ENCODE results near the gene TYW1B. TPM values are rescaled to one million over a fixed set of nuclear protein-coding genes. Genes with fewer than 3 reads are reported as not detected.
"Not testable (repeated sequence)": the region's sequence is repeated elsewhere in the genome, so short reads cannot be mapped to it uniquely, and the experiment has no call there.

Gene TYW1B
- polyA plus RNA-seq, 3 donors = 0.17 to 2.9 (median 0.31) TPM

DNA sequence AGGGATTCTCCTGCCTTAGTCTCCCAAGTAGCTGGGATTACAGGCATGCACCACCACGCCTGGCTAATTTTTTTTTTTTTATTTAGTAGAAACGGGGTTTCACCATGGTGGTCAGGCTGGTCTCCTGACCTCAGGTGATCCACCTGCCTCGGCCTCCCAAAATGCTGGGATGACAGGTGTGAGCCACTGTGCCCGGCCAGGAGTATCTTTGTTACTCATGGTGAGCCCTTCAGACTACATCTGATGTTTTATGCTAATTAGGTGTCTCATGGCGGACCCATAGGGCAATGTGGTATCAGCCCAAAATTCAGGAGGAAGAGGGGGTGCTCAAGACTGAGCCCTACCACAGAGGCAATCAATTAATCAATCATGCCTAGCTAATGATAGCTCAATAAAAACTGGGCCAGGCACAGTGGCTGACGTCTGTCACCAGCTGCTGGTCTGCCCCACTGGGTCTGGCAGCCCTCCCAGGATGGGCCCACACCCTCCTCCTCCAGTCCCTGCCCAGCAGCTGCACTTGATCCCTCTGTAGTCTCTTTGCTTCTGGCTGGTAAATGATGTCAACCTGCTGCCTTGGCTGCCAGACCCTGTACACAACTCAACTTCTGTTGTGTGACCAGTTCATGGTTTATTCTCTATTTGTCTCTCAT, 37.8 kb downstream of the TYW1B start:
- H3K4me3 Mint-ChIP-seq; H3K9me3 Mint-ChIP-seq; H2AFZ ChIP-seq (ENCODE audit: insufficient read depth, low read depth, low read length, poor library complexity, severe bottlenecking); H3K27ac ChIP-seq (ENCODE audit: low read depth in 1 of 2, low read length in 2 of 2); DNase-seq; intact Hi-C loops (cut with micrococcal nuclease); H3K27me3 Mint-ChIP-seq (ENCODE audit: low read depth in 3 of 3); H3K9ac ChIP-seq (ENCODE audit: insufficient read depth, low read length, poor library complexity, severe bottlenecking); H3K4me1 Mint-ChIP-seq; H3K4me3 ChIP-seq (replicated peaks in 1 of 3; ENCODE audit: low read depth in 2 of 3, low read length in 3 of 3); H3K9me3 ChIP-seq (replicated peaks in 1 of 2; ENCODE audit: control insufficient read depth in 1 of 2, insufficient read depth in 1 of 2, low read length in 2 of 2); H3K27ac Mint-ChIP-seq; H3K4me2 ChIP-seq (replicated peaks; ENCODE audit: extremely low read depth, low read length, poor library complexity, severe bottlenecking); H4K20me1 ChIP-seq (ENCODE audit: insufficient read depth, low read length); H3K4me1 ChIP-seq (ENCODE audit: control insufficient read depth in 1 of 2, insufficient read depth in 2 of 2, low read length in 2 of 2); H3K27me3 ChIP-seq (ENCODE audit: control insufficient read depth in 2 of 2, insufficient read depth in 2 of 2, low read length in 2 of 2); H3K36me3 ChIP-seq (replicated peaks in 1 of 2; ENCODE audit: control insufficient read depth in 1 of 2, insufficient read depth in 2 of 2, low read length in 2 of 2); H3K79me2 ChIP-seq (ENCODE audit: insufficient read depth, low read length): not testable (repeated sequence)
- H3K36me3 Mint-ChIP-seq = peaks cover 19 to 34% of the 10 kb centered on the region in 2 donors
- 89% methylated on average over 1 of the region's 6 CpGs for WGBS (ENCODE audit: insufficient coverage)

DNA sequence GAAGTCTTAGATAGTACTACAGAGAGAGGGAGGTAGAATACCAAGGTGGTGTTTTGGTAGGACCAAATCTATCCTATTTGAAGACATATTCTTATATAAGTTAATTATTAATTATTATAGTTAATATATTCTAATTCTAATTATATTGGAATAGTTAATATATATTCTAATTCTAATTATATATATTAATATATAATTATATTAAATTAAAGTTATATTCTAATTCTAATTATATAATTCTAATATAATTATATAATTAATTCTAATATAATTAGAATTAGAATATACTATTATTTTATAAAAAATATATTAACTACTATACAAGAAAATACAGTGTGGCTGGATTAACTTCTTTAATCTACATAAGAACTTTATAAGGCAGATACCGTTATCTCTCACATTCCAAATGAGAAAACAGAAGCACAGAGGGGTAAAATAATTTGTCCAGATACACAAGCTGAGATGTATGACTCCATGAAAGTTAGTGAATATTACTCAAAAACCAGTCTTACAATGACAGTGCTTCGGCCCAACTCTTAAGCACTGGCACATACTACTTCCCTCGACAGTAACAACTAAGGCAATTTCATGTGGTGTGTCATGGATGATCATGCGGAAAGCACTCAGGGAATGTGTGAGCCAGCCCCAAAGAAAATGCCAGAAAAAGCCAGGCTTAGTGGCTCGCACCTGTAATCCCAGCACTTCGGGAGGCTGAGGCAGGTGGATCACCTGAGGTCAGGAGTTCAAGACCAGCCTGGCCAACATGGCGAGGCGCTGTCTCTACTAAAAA, 42.6 kb downstream of the TYW1B start:
- H3K4me1 Mint-ChIP-seq = no peaks in the 10 kb centered on the region
- 93% methylated on average over 5 of the region's 8 CpGs for WGBS (ENCODE audit: insufficient coverage)
- Histone ChIP-seq H3K27me3 (ENCODE audit: control insufficient read depth in 2 of 2, insufficient read depth in 2 of 2, low read length in 2 of 2) (no peaks in the 10 kb centered on the region), H3K4me3 (replicated peaks in 1 of 3; ENCODE audit: low read depth in 2 of 3, low read length in 3 of 3) (no peak overlapping the region), H3K79me2 (ENCODE audit: insufficient read depth, low read length) (no peaks in the 10 kb centered on the region), H3K4me2 (replicated peaks; ENCODE audit: extremely low read depth, low read length, poor library complexity, severe bottlenecking) (no peak overlapping the region), H3K36me3 (replicated peaks in 1 of 2; ENCODE audit: control insufficient read depth in 1 of 2, insufficient read depth in 2 of 2, low read length in 2 of 2) (no peaks in the 10 kb centered on the region), H2AFZ (ENCODE audit: insufficient read depth, low read depth, low read length, poor library complexity, severe bottlenecking) (no peak overlapping the region), H3K27ac (ENCODE audit: low read depth in 1 of 2, low read length in 2 of 2) (no peak overlapping the region), H3K9me3 (replicated peaks in 1 of 2; ENCODE audit: control insufficient read depth in 1 of 2, insufficient read depth in 1 of 2, low read length in 2 of 2) (no peaks in the 10 kb centered on the region), H3K4me1 (ENCODE audit: control insufficient read depth in 1 of 2, insufficient read depth in 2 of 2, low read length in 2 of 2) (no peaks in the 10 kb centered on the region), H4K20me1 (ENCODE audit: insufficient read depth, low read length) (no peaks in the 10 kb centered on the region), H3K9ac (ENCODE audit: insufficient read depth, low read length, poor library complexity, severe bottlenecking) (no peak overlapping the region)
- no peaks in the 10 kb centered on the region for H3K9me3 Mint-ChIP-seq
- peak overlapping the region in 1 of 7 donors; percentile 72 for H3K27ac Mint-ChIP-seq
- no peaks in the 10 kb centered on the region for H3K27me3 Mint-ChIP-seq (ENCODE audit: low read depth in 3 of 3)
- H3K36me3 Mint-ChIP-seq = peaks cover 5 to 9% of the 10 kb centered on the region in 2 donors
- no peak for DNase-seq
- no peak overlapping the region for H3K4me3 Mint-ChIP-seq
- TF ChIP-seq, protein P1, sequence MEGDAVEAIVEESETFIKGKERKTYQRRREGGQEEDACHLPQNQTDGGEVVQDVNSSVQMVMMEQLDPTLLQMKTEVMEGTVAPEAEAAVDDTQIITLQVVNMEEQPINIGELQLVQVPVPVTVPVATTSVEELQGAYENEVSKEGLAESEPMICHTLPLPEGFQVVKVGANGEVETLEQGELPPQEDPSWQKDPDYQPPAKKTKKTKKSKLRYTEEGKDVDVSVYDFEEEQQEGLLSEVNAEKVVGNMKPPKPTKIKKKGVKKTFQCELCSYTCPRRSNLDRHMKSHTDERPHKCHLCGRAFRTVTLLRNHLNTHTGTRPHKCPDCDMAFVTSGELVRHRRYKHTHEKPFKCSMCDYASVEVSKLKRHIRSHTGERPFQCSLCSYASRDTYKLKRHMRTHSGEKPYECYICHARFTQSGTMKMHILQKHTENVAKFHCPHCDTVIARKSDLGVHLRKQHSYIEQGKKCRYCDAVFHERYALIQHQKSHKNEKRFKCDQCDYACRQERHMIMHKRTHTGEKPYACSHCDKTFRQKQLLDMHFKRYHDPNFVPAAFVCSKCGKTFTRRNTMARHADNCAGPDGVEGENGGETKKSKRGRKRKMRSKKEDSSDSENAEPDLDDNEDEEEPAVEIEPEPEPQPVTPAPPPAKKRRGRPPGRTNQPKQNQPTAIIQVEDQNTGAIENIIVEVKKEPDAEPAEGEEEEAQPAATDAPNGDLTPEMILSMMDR (IDR thresholded peaks at IDR 0.05) = no peak
- intact Hi-C loops (cut with micrococcal nuclease) = no loop called here

DNA sequence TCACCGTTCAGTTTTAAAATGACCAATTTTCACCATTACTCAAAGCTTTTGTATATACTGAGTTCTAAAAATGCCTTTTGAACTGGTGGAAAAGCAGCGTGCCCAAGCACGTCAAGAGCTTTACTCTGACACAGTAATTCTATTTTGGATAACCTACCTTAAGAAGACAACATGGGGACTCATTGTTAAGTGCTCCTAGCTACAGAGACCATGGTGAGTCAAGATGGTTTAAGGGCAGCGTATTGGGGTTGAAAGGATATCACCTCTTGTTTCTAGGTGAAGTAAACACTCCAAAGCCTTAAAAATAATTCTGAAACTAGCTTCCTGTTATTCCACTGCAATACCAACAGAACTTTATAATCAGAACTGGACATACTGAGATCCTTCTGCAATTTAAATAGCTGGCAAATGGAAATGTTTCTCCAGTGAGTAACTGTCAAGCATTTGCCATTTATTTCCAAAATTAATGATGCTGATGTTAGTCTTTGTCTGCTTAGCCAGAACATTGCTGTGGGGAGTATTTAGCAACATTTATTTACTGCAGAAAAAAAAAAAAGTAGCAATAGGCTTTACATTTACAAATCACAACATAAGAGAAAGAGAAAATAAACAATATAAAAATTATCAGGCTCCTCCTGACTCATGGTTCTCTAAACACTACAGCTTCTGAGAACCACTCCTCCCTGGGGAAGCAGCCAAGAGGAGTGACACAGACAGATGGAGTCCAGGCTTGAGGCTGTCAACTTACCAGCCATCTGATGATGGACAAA, 44.2 kb downstream of the TYW1B start:
- H3K9me3 ChIP-seq (replicated peaks in 1 of 2; ENCODE audit: control insufficient read depth in 1 of 2, insufficient read depth in 1 of 2, low read length in 2 of 2); H3K4me2 ChIP-seq (replicated peaks; ENCODE audit: extremely low read depth, low read length, poor library complexity, severe bottlenecking); H3K36me3 ChIP-seq (replicated peaks in 1 of 2; ENCODE audit: control insufficient read depth in 1 of 2, insufficient read depth in 2 of 2, low read length in 2 of 2); H3K4me1 Mint-ChIP-seq; H3K27me3 Mint-ChIP-seq (ENCODE audit: low read depth in 3 of 3); H3K4me3 ChIP-seq (replicated peaks in 1 of 3; ENCODE audit: low read depth in 2 of 3, low read length in 3 of 3); H4K20me1 ChIP-seq (ENCODE audit: insufficient read depth, low read length); H3K9me3 Mint-ChIP-seq; DNase-seq; H3K4me1 ChIP-seq (ENCODE audit: control insufficient read depth in 1 of 2, insufficient read depth in 2 of 2, low read length in 2 of 2); intact Hi-C loops (cut with micrococcal nuclease); H3K27ac ChIP-seq (ENCODE audit: low read depth in 1 of 2, low read length in 2 of 2); H2AFZ ChIP-seq (ENCODE audit: insufficient read depth, low read depth, low read length, poor library complexity, severe bottlenecking); H3K36me3 Mint-ChIP-seq; H3K9ac ChIP-seq (ENCODE audit: insufficient read depth, low read length, poor library complexity, severe bottlenecking); H3K79me2 ChIP-seq (ENCODE audit: insufficient read depth, low read length); H3K4me3 Mint-ChIP-seq; H3K27me3 ChIP-seq (ENCODE audit: control insufficient read depth in 2 of 2, insufficient read depth in 2 of 2, low read length in 2 of 2): not testable (repeated sequence)
- H3K27ac Mint-ChIP-seq = peak overlapping the region in 1 of 7 donors; percentile 50
- no CpG with 5 or more reads among the region's 4 CpGs for WGBS (ENCODE audit: insufficient coverage)
